SH-SY5Y (cell line): Measurements from ENCODE around the gene SLCO3A1.

Experiments
- GATA2 ChIP-seq: IDR thresholded peaks from 2 replicates; pipeline ENCODE4 v1.6.1; 2011; ENCODE audit warnings: mild to moderate bottlenecking, low read depth, low read length
- GATA3 ChIP-seq: IDR thresholded peaks from 2 replicates; pipeline ENCODE4 v1.6.1; 2011; ENCODE audit warnings: low read depth, mild to moderate bottlenecking, low read length, moderate library complexity

Gene SLCO3A1

GRCh38 chr15:92101708-92102394 lies 248.3 kb downstream of the SLCO3A1 start:
- TF ChIP-seq GATA2 (no peak), GATA3 (no peak)

- TF ChIP-seq GATA2 (no peak), GATA3 (no peak)
These were observed 248.9 kb downstream of the SLCO3A1 start for GRCh38 chr15:92102395-92102755.

DNA sequence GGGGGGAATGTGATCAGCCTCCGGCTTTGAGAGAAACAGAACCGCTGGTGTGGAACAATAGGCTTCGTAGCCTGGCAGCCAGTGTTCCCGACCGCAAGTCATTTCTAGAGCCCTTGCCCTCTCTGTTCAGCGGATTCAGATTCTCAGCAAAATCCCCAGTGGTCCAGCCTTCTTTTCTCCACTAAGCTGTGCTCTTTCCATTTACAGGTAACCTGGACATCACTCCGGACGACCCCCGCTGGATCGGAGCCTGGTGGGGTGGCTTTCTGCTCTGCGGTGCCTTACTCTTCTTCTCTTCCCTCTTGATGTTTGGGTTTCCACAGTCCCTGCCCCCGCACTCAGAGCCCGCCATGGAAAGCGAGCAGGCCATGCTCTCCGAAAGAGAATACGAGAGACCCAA lies 250.6 kb downstream of the SLCO3A1 start:
- TF ChIP-seq GATA2 (no peak), GATA3 (no peak)

DNA sequence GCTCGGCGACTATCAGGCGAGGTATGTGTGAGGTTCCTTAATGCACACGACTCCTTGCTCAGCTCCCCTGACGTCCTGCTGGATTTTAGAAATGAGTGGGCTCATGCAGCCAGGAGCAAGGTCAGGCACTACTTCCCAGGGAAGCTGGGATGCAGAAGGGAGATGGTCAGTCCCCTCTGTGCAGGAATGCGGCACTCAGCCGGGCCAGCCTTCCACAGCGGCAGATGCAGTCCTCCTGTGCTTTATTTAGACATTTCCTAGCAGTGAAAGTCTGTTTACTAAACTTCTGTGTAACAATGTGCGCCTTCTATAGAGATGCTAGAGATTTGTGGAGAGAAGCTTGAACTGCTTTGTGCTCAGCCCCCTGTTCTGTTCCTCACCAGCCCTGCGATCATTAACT lies 252.1 kb downstream of the SLCO3A1 start:
- no peak for TF ChIP-seq GATA2
- no peak for TF ChIP-seq GATA3

- no peak for TF ChIP-seq GATA3
- TF ChIP-seq GATA2, result no peak
These were observed 254.0 kb downstream of the SLCO3A1 start for GRCh38 chr15:92107510-92107909.

DNA sequence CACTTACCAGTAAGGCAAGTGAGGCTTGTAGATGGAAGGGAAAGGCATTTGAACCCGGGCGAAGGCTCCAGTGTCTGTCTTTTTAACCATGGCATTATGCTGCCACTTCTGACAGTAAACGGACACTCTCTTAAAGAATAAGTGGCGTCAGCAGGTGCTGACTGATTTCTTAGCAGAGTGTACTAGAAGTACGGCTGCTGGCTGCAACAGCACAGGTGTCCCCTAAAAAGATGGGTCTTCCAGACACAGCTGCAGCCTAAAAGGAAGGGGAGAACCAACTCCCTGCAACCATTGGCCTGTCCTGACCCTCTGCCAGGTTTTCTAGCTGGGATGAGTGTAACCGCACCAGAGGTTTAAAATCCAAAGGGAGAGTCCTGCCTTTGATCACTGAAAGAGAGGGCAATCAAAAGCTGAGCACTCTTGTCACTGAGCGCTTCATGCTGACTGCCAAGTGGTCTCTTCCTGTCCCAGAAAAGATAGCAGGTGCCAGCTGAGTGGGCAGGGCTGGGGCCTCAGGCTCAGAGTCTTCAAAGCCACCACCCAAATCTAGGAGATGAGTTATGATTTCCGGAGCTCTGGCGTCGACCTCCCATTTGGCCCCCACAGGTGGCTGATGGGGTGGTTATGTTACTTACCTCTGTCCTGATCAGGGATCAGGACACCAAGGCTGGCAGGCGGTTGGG lies 255.8 kb downstream of the SLCO3A1 start:
- no peak for TF ChIP-seq GATA2
- TF ChIP-seq GATA3, result no peak

DNA sequence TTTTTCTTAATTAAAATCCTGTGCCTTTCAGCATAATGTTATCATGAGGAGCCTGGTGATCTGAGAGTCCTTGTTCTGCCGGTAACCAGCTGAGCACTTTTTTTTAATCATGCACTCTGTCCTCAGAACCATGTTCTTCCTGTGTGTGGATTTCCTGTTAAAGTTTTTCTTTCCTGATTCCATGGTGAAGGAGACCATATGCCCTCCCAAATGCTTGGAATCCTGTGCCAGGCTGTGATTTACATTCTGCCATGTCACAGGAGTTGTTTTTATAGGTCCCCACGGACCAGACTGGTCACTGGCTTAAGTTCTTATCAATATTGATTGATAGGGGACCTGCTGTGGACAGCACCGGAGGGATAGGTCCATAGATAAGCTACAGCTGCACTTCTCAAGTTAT lies 257.8 kb downstream of the SLCO3A1 start:
- TF ChIP-seq GATA3, result no peak
- no peak for TF ChIP-seq GATA2

GRCh38 chr15:92111751-92112150 lies 258.2 kb downstream of the SLCO3A1 start:
- no peak for TF ChIP-seq GATA2
- no peak for TF ChIP-seq GATA3

DNA sequence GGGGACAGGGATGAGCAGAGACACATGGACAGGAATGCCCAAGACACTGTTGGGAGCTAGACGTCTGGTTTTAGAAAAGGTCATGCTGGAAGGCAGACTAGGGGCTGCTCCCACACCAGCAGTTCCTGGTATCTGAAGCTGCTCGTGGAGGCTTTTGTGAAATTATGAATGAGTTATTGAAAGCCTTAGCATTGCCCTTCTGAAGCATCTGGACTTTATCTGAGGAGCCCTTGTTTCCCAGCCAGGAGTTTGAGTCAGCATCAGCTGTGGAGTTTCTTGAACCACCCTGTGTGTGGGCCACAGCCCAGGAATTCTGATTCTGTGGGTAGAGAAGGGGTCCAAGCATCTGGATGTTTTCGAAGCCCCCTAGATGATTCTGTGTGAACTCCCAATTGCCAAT lies 258.7 kb downstream of the SLCO3A1 start:
- TF ChIP-seq GATA3, result no peak
- no peak for TF ChIP-seq GATA2

DNA sequence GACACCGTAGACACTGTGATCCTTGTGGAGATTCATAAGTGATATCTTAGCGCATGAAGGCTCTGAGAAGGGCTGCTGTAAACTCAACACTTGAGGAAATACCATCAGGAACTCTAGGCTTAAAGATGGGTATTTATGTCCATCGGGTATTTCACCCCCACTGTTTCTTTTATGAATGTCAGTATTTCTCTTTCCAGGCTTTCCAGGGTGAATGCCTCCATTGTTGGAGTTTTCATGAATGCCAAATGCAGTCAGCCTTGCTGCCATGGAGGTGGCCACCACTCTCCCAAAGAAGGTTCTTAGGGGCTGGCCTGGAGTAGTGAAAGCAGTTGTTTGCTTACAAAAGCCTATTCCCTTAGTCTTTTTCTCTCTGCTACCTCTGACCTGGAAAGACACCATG lies 259.2 kb downstream of the SLCO3A1 start:
- no peak for TF ChIP-seq GATA2

DNA sequence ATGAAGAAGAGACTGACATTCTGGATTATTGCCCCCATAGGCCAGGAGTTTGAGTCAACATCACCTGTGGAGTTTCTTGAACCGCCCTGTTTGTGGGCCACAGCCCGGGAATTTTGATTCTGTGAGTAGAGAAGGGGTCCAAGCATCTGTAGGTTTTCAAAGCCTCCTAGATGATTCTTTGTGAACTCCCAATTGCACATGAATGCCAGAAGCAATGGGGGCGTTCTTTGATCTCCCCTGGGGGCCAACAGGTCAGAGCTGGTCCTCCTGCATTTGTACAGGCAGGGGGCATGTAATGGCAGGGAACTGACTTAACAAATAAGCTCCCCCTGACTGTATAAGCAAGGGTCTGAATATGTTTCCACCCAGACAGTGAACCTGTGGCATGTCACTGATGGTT lies 260.3 kb downstream of the SLCO3A1 start:
- TF ChIP-seq GATA3 (no peak), GATA2 (no peak)

GRCh38 chr15:92115834-92116233 lies 262.3 kb downstream of the SLCO3A1 start:
- TF ChIP-seq GATA2 (no peak), GATA3 (no peak)

DNA sequence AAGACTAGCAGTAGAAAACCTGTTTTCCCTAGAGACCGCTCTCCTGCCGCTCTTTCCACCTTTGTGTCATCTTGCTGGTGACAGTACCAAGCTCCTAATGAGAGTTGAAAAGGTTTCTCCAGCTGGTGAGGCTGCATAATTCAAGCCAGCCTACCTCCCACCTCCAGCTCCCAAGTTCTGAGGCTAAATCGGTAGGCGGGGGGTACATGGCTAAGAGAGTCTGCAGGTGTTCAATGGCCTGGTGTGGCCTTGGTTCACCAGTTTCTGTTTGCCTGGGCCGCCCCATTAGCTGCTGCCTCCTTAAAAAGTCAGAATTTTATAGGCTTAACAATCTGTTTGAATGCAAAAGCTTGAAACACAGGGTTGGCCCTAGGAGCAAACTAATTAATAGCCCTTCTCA lies 262.8 kb downstream of the SLCO3A1 start:
- TF ChIP-seq GATA3 (no peak), GATA2 (no peak)

DNA sequence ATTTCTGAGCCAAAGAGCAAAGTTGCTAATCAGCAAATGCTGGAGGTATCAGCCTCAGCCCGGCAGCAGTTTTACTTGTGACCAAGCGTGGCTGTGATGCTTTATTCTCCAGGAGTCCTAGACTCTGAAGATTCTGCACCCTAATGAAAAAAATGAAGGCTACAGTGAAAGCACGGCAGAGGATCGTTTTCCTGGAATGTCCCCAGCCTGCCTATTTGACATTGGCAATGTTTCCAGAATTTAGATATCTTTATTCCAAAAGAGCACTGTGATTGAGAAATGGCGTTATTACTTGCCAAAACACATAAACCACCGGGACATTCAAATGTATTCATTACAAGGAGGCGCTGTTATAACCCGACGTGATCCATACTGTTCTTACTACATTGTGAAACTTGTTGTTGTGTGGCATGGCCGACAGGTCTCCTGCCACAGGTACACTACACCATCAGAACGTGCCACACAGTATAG lies 263.8 kb downstream of the SLCO3A1 start:
- no peak for TF ChIP-seq GATA3
- no peak for TF ChIP-seq GATA2

DNA sequence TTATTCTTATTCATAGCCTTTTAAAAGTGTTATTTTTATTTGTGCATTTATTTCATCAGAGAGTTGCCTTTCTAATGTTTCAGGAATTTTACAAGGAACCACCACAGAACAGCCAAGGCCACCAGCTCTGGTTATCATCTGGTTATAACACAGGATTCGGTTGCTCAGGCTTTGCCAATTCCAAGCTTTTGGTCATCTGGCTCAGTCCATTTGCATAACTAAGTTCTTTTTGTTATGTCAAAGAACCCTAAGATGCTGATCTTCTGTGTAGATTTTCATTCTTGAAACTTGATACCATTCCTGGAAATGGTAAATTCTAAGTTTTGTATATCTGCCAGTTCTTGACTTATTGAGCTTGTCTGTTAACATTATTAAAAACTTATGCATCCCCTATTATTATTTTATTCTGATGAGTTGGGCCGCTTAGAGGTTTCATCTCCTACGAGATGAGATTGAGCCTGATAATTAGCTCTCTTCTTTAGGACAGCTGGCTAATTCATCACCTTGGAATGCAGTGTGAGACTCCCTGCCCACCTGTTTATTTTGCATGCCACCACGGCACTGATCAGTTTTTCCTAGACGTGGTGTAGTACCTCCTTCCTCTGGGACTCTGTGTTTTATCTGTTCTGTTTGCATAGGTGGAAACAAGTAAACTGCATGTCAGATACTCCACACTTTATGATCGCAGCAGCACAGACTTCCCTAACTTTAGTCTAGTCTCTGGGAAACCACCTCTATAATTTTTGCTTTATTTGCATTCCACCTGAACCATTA lies 264.8 kb downstream of the SLCO3A1 start:
- no peak for TF ChIP-seq GATA2
- no peak for TF ChIP-seq GATA3

- no peak for TF ChIP-seq GATA3
- TF ChIP-seq GATA2, result no peak
These were observed 265.4 kb downstream of the SLCO3A1 start for GRCh38 chr15:92118936-92119325.
